Right atrium auricular region (tissue), 2 donors: ENCODE results near the gene TAAR9. TPM values are rescaled to one million over a fixed set of nuclear protein-coding genes. Genes with fewer than 3 reads are reported as not detected.

Experiments
- DNase-seq: peaks from one replicate; pipeline ENCODE4 v3.0.0-alpha.2; 2019; ENCODE audit warnings: low spot score
- H3K27ac ChIP-seq, 2 donors: fragments of 200-600 bp; sonication (generic); 1 replicate in 1 of 2; 2 replicates in 1 of 2; pipeline ENCODE4 v1.5.1; 2016 to 2019
- H3K27me3 ChIP-seq, 2 donors: fragments of 200-600 bp; sonication (generic); one replicate each; pipeline versions ENCODE4 v1.5.1 to v1.6.0; 2017 to 2019
- H3K36me3 ChIP-seq: fragments of 200-600 bp; sonication (generic); one replicate; pipeline ENCODE4 v1.5.1; 2016
- H3K4me1 ChIP-seq, 2 donors: fragments of 200-600 bp; sonication (generic); one replicate each; pipeline versions ENCODE4 v1.5.1 to v1.6.0; 2017 to 2019
- H3K4me3 ChIP-seq, 2 donors: fragments of 200-600 bp; sonication (generic); 1 replicate in 1 of 2; 2 replicates in 1 of 2; pipeline ENCODE4 v1.5.1; 2017 to 2019; ENCODE audit warnings: mild to moderate bottlenecking in 1 of 2, moderate library complexity in 1 of 2
- H3K9me3 ChIP-seq, 2 donors: fragments of 200-600 bp; sonication (generic); one replicate each; pipeline ENCODE4 v1.5.1; 2019
- CTCF ChIP-seq, 2 donors: fragments of 200-600 bp; sonication (generic); IDR thresholded peaks; one replicate each; pipeline ENCODE4 v1.5.1; 2019; ENCODE audit warnings: antibody characterized with exemption in 2 of 2
- total RNA-seq, 2 donors: library from RNA; depleted of rRNA; stranded (reverse); fragments of >200 nt; gene quantifications; one replicate each; pipeline ENCODE4 v1.1.0, GENCODE V29; 2016

Gene TAAR9
- total RNA-seq, 2 donors from 2014 or later, result not detected

DNA sequence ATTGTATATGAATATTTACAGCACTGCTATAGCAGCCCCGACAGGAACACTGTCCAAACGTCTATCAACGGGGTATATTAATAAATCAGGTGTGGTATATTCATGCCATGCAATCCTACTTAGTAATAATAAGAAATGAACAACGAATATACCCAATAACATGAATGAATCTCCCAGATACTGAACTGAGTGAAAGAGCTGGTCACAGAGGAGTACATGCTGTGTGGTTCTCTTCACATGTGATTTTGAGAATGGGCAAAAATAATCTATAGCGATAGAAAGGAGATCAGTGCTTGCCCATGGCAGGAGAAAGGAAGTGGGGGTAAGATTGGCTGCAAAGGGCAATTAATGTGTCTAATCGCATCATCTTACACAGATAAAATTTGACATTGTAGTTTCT lies 28.3 kb downstream of the TAAR9 start:
- no peak overlapping the region for H3K27ac ChIP-seq
- H3K36me3 ChIP-seq, result no peaks in the 10 kb centered on the region
- DNase-seq, result no peak
- H3K4me1 ChIP-seq, result no peaks in the 10 kb centered on the region
- H3K27me3 ChIP-seq, result no peaks in the 10 kb centered on the region
- TF ChIP-seq CTCF (IDR thresholded peaks at IDR 0.05), result no peak
- H3K4me3 ChIP-seq, result no peak overlapping the region
- H3K9me3 ChIP-seq, result no peaks in the 10 kb centered on the region

GRCh38 chr6:132567566-132567965 lies 29.5 kb downstream of the TAAR9 start:
- Histone ChIP-seq H3K27ac (no peak overlapping the region), H3K36me3 (no peaks in the 10 kb centered on the region), H3K4me1 (no peaks in the 10 kb centered on the region), H3K27me3 (no peaks in the 10 kb centered on the region), H3K4me3 (no peak overlapping the region), H3K9me3 (no peaks in the 10 kb centered on the region)
- DNase-seq, result no peak
- no peak for TF ChIP-seq CTCF (IDR thresholded peaks at IDR 0.05)

GRCh38 chr6:132568611-132569010 lies 30.5 kb downstream of the TAAR9 start:
- no peak for DNase-seq

GRCh38 chr6:132569170-132569569 lies 31.1 kb downstream of the TAAR9 start:
- no peaks in the 10 kb centered on the region for H3K36me3 ChIP-seq
- no peak for TF ChIP-seq CTCF (IDR thresholded peaks at IDR 0.05)
- no peak overlapping the region for H3K4me3 ChIP-seq
- DNase-seq, result no peak
- no peaks in the 10 kb centered on the region for H3K9me3 ChIP-seq
- no peaks in the 10 kb centered on the region for H3K4me1 ChIP-seq
- no peaks in the 10 kb centered on the region for H3K27me3 ChIP-seq
- no peak overlapping the region for H3K27ac ChIP-seq

More at GRCh38 chr6:132568611-132569010, 30.5 kb downstream of the TAAR9 start:
- Histone ChIP-seq H3K27ac (no peak overlapping the region), H3K4me1 (no peaks in the 10 kb centered on the region), H3K27me3 (no peaks in the 10 kb centered on the region), H3K9me3 (no peaks in the 10 kb centered on the region), H3K4me3 (no peak overlapping the region), H3K36me3 (no peaks in the 10 kb centered on the region)
- no peak for TF ChIP-seq CTCF (IDR thresholded peaks at IDR 0.05)

DNA sequence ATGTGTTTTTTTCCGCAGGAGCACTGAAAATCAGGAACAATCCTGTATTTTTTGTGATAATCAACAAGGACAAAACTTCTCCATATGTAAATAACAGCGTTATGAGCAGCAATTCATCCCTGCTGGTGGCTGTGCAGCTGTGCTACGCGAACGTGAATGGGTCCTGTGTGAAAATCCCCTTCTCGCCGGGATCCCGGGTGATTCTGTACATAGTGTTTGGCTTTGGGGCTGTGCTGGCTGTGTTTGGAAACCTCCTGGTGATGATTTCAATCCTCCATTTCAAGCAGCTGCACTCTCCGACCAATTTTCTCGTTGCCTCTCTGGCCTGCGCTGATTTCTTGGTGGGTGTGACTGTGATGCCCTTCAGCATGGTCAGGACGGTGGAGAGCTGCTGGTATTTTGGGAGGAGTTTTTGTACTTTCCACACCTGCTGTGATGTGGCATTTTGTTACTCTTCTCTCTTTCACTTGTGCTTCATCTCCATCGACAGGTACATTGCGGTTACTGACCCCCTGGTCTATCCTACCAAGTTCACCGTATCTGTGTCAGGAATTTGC lies 32.2 kb downstream of the TAAR9 start, which contains the start of gene TAAR6:
TAAR6 (plus strand) TSS at position 102 of the 557 bp plus-strand sequence; CDS start at position 102, 0 bp downstream.
- no peaks in the 10 kb centered on the region for H3K4me1 ChIP-seq
- no peaks in the 10 kb centered on the region for H3K9me3 ChIP-seq
- no peak for TF ChIP-seq CTCF (IDR thresholded peaks at IDR 0.05)

DNA sequence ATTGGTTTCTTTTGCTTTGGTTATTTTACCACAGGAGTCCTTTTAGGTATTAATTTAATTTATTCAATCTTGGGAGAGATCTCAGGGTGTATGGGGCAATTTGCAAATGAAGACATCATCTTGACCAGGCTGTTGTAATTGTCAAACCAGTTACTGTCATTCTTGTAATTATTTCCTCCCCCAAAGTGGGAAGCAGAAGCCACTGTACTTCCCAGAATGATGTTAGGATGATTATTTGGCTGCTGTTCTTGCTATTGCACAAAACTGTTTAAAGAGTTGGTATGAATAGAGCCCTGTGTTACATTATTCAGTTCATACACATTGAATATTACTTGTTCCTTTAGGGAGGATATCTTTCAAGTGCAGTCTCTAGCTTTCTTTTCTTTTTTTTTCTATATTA lies 33.7 kb downstream of the TAAR9 start:
- no peaks in the 10 kb centered on the region for H3K27me3 ChIP-seq
- no peaks in the 10 kb centered on the region for H3K9me3 ChIP-seq
- H3K4me1 ChIP-seq, result no peaks in the 10 kb centered on the region
- no peak for TF ChIP-seq CTCF (IDR thresholded peaks at IDR 0.05)
- H3K27ac ChIP-seq, result no peak overlapping the region
- no peak for DNase-seq
- no peaks in the 10 kb centered on the region for H3K36me3 ChIP-seq
- H3K4me3 ChIP-seq, result no peak overlapping the region

More for the DNA sequence above, 32.2 kb downstream of the TAAR9 start, which contains the start of gene TAAR6:
- no peak within 1 kb of the TSS for H3K4me3 ChIP-seq
- no peaks in the 10 kb centered on the region for H3K36me3 ChIP-seq
- H3K27me3 ChIP-seq, result no peaks in the 10 kb centered on the region
- H3K27ac ChIP-seq, result no peak within 1 kb of the TSS
- DNase-seq, result no peak
